ENCODE data around the gene NXT1.

GRCh38 chr20:23349338-23350195 is 1.0 kb upstream of the NXT1 start:
- TF ChIP-seq, protein P1, sequence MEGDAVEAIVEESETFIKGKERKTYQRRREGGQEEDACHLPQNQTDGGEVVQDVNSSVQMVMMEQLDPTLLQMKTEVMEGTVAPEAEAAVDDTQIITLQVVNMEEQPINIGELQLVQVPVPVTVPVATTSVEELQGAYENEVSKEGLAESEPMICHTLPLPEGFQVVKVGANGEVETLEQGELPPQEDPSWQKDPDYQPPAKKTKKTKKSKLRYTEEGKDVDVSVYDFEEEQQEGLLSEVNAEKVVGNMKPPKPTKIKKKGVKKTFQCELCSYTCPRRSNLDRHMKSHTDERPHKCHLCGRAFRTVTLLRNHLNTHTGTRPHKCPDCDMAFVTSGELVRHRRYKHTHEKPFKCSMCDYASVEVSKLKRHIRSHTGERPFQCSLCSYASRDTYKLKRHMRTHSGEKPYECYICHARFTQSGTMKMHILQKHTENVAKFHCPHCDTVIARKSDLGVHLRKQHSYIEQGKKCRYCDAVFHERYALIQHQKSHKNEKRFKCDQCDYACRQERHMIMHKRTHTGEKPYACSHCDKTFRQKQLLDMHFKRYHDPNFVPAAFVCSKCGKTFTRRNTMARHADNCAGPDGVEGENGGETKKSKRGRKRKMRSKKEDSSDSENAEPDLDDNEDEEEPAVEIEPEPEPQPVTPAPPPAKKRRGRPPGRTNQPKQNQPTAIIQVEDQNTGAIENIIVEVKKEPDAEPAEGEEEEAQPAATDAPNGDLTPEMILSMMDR (IDR thresholded peaks at IDR 0.05): peak; percentile 41 to 63 (median 56)
- TF ChIP-seq POLR2A (IDR thresholded peaks at IDR 0.05) (no peak), POLR2AphosphoS5 (IDR thresholded peaks at IDR 0.05) (no peak), EP300 (IDR thresholded peaks at IDR 0.05) (no peak)
